ENCODE results near the gene JAML.
A peak's percentile ranks its signal among the peaks of the same experiment; 100 is the strongest.

JAML gene

GRCh38 chr11:118224511-118225188 lies at the start of gene JAML:
JAML (minus strand) TSS chr11:118225011; CDS start chr11:118214866, 10,145 bp downstream.
- peak; percentile 60 to 63 for DNase-seq

- DNase-seq: no peak
These were observed 49.4 kb upstream of the JAML start for GRCh38 chr11:118274186-118274585.

GRCh38 chr11:118272001-118272400 lies 47.2 kb upstream of the JAML start:
- no peak for DNase-seq

- DNase-seq: no peak
These were observed 42.7 kb upstream of the JAML start for GRCh38 chr11:118267486-118267885.

- no peak for DNase-seq
These were observed 41.1 kb upstream of the JAML start for GRCh38 chr11:118265954-118266353.

- DNase-seq: no peak
These were observed 40.0 kb upstream of the JAML start for GRCh38 chr11:118264569-118265465.

- DNase-seq: peak; percentile 41 to 44
These were observed 39.1 kb upstream of the JAML start, which contains the start of gene MPZL2 for GRCh38 chr11:118263695-118264568. MPZL2 (minus strand) TSS chr11:118264297; CDS start chr11:118264153, 144 bp downstream.

- DNase-seq: no peak
These were observed 38.3 kb upstream of the JAML start for GRCh38 chr11:118263112-118263511.

- DNase-seq: no peak
These were observed 35.5 kb upstream of the JAML start for GRCh38 chr11:118260353-118260752.

GRCh38 chr11:118259138-118259537 lies 34.3 kb upstream of the JAML start:
- DNase-seq: no peak

GRCh38 chr11:118258410-118258809 lies 33.6 kb upstream of the JAML start:
- no peak for DNase-seq

- DNase-seq: no peak
These were observed 27.9 kb upstream of the JAML start for GRCh38 chr11:118252688-118253087.

GRCh38 chr11:118251858-118252652 lies 27.2 kb upstream of the JAML start, which contains the start of gene MPZL3:
MPZL3 (minus strand) TSS chr11:118252365; CDS start chr11:118252294, 71 bp downstream.
- peak; percentile 79 to 83 for DNase-seq

- no peak for DNase-seq
These were observed 22.2 kb upstream of the JAML start for GRCh38 chr11:118247041-118247440.

- DNase-seq: no peak
These were observed 21.2 kb upstream of the JAML start for GRCh38 chr11:118245936-118246562.

GRCh38 chr11:118243993-118244762 lies 19.4 kb upstream of the JAML start:
- no peak for DNase-seq

- DNase-seq: no peak
These were observed 18.4 kb upstream of the JAML start for GRCh38 chr11:118243161-118243560.

GRCh38 chr11:118241764-118242098 lies 16.9 kb upstream of the JAML start:
- DNase-seq: no peak

- peak; percentile 60 to 72 for DNase-seq
These were observed 16.4 kb upstream of the JAML start for GRCh38 chr11:118240999-118241763.
